CD8-positive, alpha-beta memory T cell (primary cell): ENCODE data around the gene RAPSN. TPM values are rescaled to one million over a fixed set of nuclear protein-coding genes. Genes with fewer than 3 reads are reported as not detected.
A peak's percentile ranks its signal among the peaks of the same experiment; 100 is the strongest.

Experiments used
- CTCF ChIA-PET: fragments of 350-600 bp; sonication (Branson Sonifier 250); formaldehyde crosslinking; loops from one replicate; lab custom pipeline; 2021; ENCODE audit warnings: antibody characterized with exemption; lab: Charles Lee
- POLR2A ChIA-PET: fragments of 350-600 bp; sonication (Branson Sonifier 250); formaldehyde crosslinking; loops from one replicate; lab custom pipeline; 2021; ENCODE audit warnings: antibody characterized with exemption; lab: Charles Lee
- DNase-seq, 5 donors: peaks; one replicate each; pipeline versions ENCODE4 v3.0.0 to v3.0.0-alpha.2; 2020 to 2022; ENCODE audit warnings: mixed read lengths in 1 of 5
- H3K27ac ChIP-seq: one replicate; pipeline ENCODE4 v1.7.0; 2013; ENCODE audit warnings: low read depth, mild to moderate bottlenecking, low read length, moderate library complexity
- H3K27me3 ChIP-seq: 2 replicates; pipeline ENCODE4 v1.7.0; 2013; ENCODE audit warnings: low read length, mild to moderate bottlenecking; ENCODE audit not compliant: insufficient read depth, poor library complexity, severe bottlenecking
- H3K36me3 ChIP-seq: 2 replicates; pipeline ENCODE4 v1.7.0; 2013; ENCODE audit warnings: mild to moderate bottlenecking, low read length, moderate library complexity; ENCODE audit not compliant: insufficient read depth
- H3K4me1 ChIP-seq: 2 replicates; pipeline ENCODE4 v1.7.0; 2013; ENCODE audit warnings: mild to moderate bottlenecking, low read length, moderate library complexity; ENCODE audit not compliant: insufficient read depth
- H3K4me3 ChIP-seq: 2 replicates; pipeline ENCODE4 v1.7.0; 2013; ENCODE audit warnings: mild to moderate bottlenecking, low read length
- H3K9me3 ChIP-seq: 2 replicates; pipeline ENCODE4 v1.7.0; 2013; ENCODE audit warnings: mild to moderate bottlenecking, low read length
- H3K27ac Mint-ChIP-seq, 8 donors: one replicate each; pipeline ENCODE4 v1.8.0; 2020 to 2021; ENCODE audit warnings: mixed read lengths in 8 of 8, mild to moderate bottlenecking in 6 of 8, inconsistent platforms in 3 of 8, moderate library complexity in 3 of 8
- H3K27me3 Mint-ChIP-seq, 2 donors: one replicate each; pipeline ENCODE4 v1.8.0; 2020 to 2021; ENCODE audit warnings: mixed read lengths in 2 of 2, mild to moderate bottlenecking in 1 of 2, moderate library complexity in 1 of 2
- H3K36me3 Mint-ChIP-seq, 3 donors: one replicate each; pipeline ENCODE4 v1.8.0; 2020 to 2021; ENCODE audit warnings: mixed read lengths in 3 of 3, inconsistent platforms in 1 of 3, mild to moderate bottlenecking in 1 of 3
- H3K4me1 Mint-ChIP-seq, 3 donors: one replicate each; pipeline ENCODE4 v1.8.0; 2020 to 2021; ENCODE audit warnings: mixed read lengths in 3 of 3, inconsistent platforms in 1 of 3, mild to moderate bottlenecking in 1 of 3
- H3K4me3 Mint-ChIP-seq, 7 donors: one replicate each; pipeline ENCODE4 v1.8.0; 2020 to 2021; ENCODE audit warnings: mixed read lengths in 7 of 7, mild to moderate bottlenecking in 6 of 7, moderate library complexity in 4 of 7, inconsistent platforms in 2 of 7
- H3K9me3 Mint-ChIP-seq, 5 donors: one replicate each; pipeline ENCODE4 v1.8.0; 2020 to 2022; ENCODE audit warnings: mixed read lengths in 5 of 5, mild to moderate bottlenecking in 3 of 5, moderate library complexity in 2 of 5, inconsistent platforms in 1 of 5
- polyA plus RNA-seq: library from polyadenylated mRNA; unstranded; fragments of 300-500 nt; fragmentation: Illumina TruSeq; gene quantifications from one replicate; pipeline ENCODE4 v1.2.3, GENCODE V29; 2021
- total RNA-seq, 2 experiments: library from RNA; stranded (reverse); gene quantifications; one replicate each; pipeline ENCODE4 v1.2.3, GENCODE V29; 2021

The RAPSN gene
- total and polyA plus RNA-seq, 3 experiments from 2014 or later = 0.29 to 0.79 TPM; not detected in 1

DNA sequence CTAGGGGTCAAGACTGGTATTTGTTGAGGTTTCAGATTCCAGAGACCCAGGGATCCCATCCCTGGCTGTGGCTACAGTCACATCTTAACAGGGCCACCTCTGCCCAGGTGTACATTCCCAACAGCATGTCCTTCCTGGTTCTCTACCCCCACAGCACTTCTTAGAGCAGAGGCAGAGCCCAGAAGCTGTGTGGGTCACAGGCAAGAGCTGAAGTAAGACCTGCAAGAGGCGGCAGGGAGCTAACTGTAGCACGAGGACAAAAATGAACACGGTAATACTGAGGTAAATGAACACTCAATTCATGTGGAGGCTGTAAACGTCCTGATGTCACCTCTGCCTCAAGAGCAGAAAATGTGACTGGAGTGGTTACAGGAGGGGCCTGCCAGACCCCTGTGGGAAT, 21.7 kb upstream of the RAPSN start:
- Histone ChIP-seq H3K4me3 (no peak overlapping the region), H3K9me3 (no peaks in the 10 kb centered on the region), H3K27ac (no peak overlapping the region), H3K27me3 (no peaks in the 10 kb centered on the region), H3K36me3 (peaks cover 61% of the 10 kb centered on the region), H3K4me1 (no peaks in the 10 kb centered on the region)
- Mint-ChIP-seq H3K4me3 (no peak overlapping the region), H3K9me3 (no peaks in the 10 kb centered on the region), H3K4me1 (peaks cover 7 to 12% (median 8%) of the 10 kb centered on the region in 3 donors), H3K27me3 (no peaks in the 10 kb centered on the region), H3K36me3 (peaks cover 0 to 92% (median 16%) of the 10 kb centered on the region in 3 donors), H3K27ac (peak overlapping the region in 3 of 8 donors; percentile 42 to 66 (median 51))
- DNase-seq = no peak
- ChIA-PET CTCF (no interaction called here), POLR2A (no interaction called here)

DNA sequence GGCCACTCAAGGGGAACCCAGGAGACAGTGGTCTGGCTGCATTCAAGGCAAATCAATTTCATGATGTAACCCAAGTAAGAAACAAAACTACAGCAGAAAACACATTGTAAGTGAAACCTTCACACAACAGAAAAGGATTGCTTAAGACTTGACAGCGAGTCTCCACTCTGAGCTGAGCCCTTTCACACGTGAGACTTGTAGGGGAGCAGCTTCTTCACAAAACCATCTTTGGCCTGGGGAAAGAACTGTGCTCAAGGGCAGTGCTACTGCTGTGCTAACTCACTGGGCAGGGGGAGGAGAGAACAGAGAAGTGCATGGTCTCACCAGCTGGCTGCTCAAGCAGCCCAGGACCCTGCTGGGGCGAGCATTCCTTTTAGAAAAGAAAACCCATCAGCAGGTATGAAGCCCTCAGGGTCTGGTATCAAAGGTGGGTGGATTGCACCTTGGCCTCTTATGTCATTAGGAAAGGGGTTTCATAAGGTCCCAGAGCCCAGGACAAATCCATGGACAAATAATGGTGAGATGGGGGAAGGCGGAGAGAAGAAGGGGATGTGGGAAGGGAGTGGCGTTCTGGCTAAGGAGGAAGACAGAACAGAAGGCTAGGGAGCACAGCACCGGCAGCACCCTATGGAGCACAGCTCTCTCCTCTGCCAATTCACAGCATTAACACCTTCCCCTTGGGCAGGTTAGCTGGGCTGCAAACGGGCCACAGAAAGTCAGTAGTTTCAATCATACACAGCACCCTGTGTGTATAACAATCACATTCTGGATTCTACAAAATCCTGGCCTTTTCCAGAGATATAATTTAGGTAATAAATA, 20.6 kb upstream of the RAPSN start:
- peak overlapping the region; percentile 45 to 85 (median 62) for H3K27ac Mint-ChIP-seq
- Histone ChIP-seq H3K4me3 (no peak overlapping the region), H3K9me3 (no peaks in the 10 kb centered on the region), H3K27me3 (no peaks in the 10 kb centered on the region), H3K36me3 (peaks cover 50% of the 10 kb centered on the region), H3K27ac (no peak overlapping the region), H3K4me1 (no peaks in the 10 kb centered on the region)
- H3K36me3 Mint-ChIP-seq = peaks cover 0 to 91% (median 15%) of the 10 kb centered on the region in 3 donors
- POLR2A ChIA-PET = no interaction called here
- DNase-seq = no peak
- CTCF ChIA-PET = no interaction called here
- H3K27me3 Mint-ChIP-seq = peaks cover 0 to 2% of the 10 kb centered on the region in 2 donors
- H3K9me3 Mint-ChIP-seq = no peaks in the 10 kb centered on the region
- H3K4me1 Mint-ChIP-seq = peaks cover 7 to 12% (median 8%) of the 10 kb centered on the region in 3 donors
- H3K4me3 Mint-ChIP-seq = peak overlapping the region in 1 of 7 donors; percentile 37

DNA sequence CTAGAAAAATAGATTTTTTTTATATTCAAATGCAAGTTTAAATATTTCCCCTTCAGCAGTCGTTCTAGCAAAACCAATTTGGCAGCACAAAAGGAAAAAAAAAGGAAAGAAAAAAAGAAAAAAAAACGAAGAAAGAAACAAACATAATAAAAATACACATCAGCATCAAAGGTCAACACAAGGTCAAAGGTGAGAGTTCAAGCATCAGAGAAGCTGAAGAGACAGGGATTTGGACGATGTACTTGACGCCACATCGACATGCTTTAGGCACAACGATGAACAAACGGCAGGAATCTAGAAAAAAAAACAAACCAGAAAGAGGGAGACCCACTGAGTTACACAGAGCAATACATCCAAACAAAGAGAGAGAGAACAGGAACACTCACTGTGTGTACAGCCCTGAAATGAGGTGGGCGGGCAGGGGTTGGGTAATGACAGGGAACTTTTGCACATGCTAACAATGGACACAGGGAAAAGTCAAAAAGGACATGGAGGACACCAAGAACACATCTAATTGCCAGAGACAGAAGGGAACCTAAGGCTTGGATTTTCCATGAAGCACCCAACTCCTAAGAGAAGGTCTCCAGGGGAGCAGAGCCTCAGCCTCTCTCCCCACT, 19.8 kb upstream of the RAPSN start:
- POLR2A ChIA-PET = no interaction called here
- H3K9me3 Mint-ChIP-seq = no peaks in the 10 kb centered on the region
- peaks cover 0 to 2% of the 10 kb centered on the region in 2 donors for H3K27me3 Mint-ChIP-seq
- H3K27ac Mint-ChIP-seq = peak overlapping the region in 3 of 8 donors; percentile 6 to 87 (median 85)
- H3K27ac ChIP-seq = no peak overlapping the region
- H3K36me3 ChIP-seq = peaks cover 45% of the 10 kb centered on the region
- no peak overlapping the region for H3K4me3 ChIP-seq
- H3K9me3 ChIP-seq = no peaks in the 10 kb centered on the region
- CTCF ChIA-PET = no interaction called here
- peaks cover 7 to 12% (median 8%) of the 10 kb centered on the region in 3 donors for H3K4me1 Mint-ChIP-seq
- H3K27me3 ChIP-seq = no peaks in the 10 kb centered on the region
- DNase-seq = no peak
- H3K4me3 Mint-ChIP-seq = no peak overlapping the region
- no peaks in the 10 kb centered on the region for H3K4me1 ChIP-seq
- peaks cover 0 to 92% (median 11%) of the 10 kb centered on the region in 3 donors for H3K36me3 Mint-ChIP-seq

DNA sequence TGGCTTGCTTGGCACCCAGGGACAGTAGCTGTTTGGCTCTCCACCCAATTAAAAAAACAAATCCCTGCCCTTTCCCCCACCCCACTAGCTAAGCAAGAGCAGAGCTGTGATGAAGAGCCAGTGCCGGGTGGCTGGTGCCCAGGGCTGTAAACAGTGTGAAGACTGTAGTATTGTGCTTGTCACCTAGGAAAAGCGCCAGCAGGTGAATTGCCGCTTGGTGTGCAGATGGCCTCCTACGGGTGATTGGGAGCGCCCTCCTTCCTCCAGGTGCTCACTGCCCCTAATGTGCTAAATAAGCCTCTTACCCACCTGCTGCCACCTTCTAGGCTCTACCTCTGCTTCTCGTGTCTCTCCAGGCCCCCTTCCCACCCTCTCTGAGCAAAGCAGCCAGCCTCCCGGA, 18.4 kb upstream of the RAPSN start:
- Mint-ChIP-seq H3K36me3 (peaks cover 0 to 80% (median 6%) of the 10 kb centered on the region in 3 donors), H3K4me3 (no peak overlapping the region), H3K27me3 (peaks cover 0 to 2% of the 10 kb centered on the region in 2 donors), H3K4me1 (peaks cover 7 to 12% (median 8%) of the 10 kb centered on the region in 3 donors), H3K27ac (peak overlapping the region in 5 of 8 donors; percentile 29 to 88 (median 61)), H3K9me3 (no peaks in the 10 kb centered on the region)
- CTCF ChIA-PET = no interaction called here
- Histone ChIP-seq H3K27ac (no peak overlapping the region), H3K9me3 (no peaks in the 10 kb centered on the region), H3K27me3 (no peaks in the 10 kb centered on the region), H3K4me3 (no peak overlapping the region), H3K4me1 (no peaks in the 10 kb centered on the region), H3K36me3 (peaks cover 31% of the 10 kb centered on the region)
- POLR2A ChIA-PET = no interaction called here
- DNase-seq = no peak

DNA sequence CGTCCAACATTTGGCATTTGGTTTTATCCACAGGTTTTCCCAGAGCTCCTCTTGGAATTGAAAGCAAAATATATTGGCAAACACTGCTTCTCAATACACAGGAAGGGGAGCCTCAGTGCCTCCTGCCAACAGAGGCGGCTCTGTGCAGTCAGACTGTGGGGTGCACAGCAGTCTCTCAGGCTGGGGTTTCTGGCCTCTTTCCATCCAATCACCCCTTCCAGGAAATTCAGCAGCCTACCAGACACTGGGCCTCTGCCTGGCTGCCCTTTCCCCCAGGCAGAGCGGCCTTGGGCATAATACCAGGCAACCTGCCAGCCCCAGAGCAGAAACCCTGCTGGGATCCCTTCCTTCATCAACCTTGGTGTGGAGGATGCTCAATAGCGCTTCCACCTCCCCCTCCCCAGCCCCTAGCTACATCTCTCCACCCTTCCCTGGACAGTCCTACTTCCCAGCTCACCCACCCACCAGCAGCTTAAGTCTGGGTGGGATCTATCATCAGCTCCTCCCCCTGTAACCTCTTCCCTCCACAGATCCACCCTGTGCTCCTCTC, 17.8 kb upstream of the RAPSN start:
- Histone ChIP-seq H3K4me3 (no peak overlapping the region), H3K27ac (no peak overlapping the region), H3K36me3 (peaks cover 26% of the 10 kb centered on the region), H3K9me3 (no peaks in the 10 kb centered on the region), H3K4me1 (no peaks in the 10 kb centered on the region), H3K27me3 (no peaks in the 10 kb centered on the region)
- peak overlapping the region in 3 of 8 donors; percentile 42 to 88 (median 63) for H3K27ac Mint-ChIP-seq
- no peak for DNase-seq
- ChIA-PET POLR2A (no interaction called here), CTCF (no interaction called here)
- no peak overlapping the region for H3K4me3 Mint-ChIP-seq
- peaks cover 0 to 78% (median 7%) of the 10 kb centered on the region in 3 donors for H3K36me3 Mint-ChIP-seq
- peaks cover 0 to 2% of the 10 kb centered on the region in 2 donors for H3K27me3 Mint-ChIP-seq
- H3K9me3 Mint-ChIP-seq = no peaks in the 10 kb centered on the region
- peaks cover 8 to 12% (median 9%) of the 10 kb centered on the region in 3 donors for H3K4me1 Mint-ChIP-seq

DNA sequence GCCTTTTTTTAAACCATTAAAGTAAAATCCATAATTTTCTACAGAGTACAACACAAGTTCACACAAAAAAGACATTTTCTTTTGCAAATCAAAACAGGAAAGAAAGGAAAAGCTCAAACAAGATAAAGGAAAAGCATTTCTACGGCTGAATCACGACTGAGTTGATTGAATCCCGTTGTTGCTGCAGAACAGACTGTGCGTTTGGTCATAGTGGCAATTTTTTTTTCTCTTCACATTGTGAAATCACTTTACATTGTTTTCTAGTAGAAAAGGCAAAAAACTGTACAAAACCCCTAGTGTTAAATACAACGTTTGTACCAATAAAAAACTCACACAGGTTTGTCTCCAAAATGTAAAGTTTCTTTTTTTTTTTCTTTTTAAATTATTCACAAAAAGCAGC, 17.3 kb upstream of the RAPSN start:
- H3K27ac Mint-ChIP-seq = peak overlapping the region in 1 of 8 donors; percentile 88
- peaks cover 0 to 78% (median 7%) of the 10 kb centered on the region in 3 donors for H3K36me3 Mint-ChIP-seq
- POLR2A ChIA-PET = no interaction called here

DNA sequence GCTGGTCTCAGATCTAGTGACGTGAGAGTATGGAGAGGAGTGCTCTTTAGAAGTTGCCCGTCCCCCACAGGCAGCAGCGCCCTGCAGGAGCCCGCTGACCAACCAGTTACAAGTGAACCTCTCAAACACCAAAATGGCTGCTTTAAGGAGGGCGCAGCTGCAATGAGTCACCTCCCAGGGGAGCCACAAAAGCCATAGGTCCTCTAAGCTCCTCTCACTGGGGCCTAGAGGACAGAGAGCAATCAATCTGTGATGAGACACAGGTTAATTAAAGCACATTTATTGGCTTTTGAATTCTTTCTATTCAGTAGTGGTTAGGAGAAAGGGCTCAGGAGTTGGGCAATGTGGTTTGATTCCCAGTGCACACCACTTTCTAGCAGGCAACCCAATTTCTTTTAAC, 15.5 kb upstream of the RAPSN start:
- no peaks in the 10 kb centered on the region for H3K9me3 ChIP-seq
- ChIA-PET CTCF (no interaction called here), POLR2A (no interaction called here)
- no peak overlapping the region for H3K27ac ChIP-seq
- H3K27me3 ChIP-seq = no peaks in the 10 kb centered on the region
- Mint-ChIP-seq H3K27me3 (peaks cover 0 to 2% of the 10 kb centered on the region in 2 donors), H3K4me1 (peaks cover 4 to 10% (median 10%) of the 10 kb centered on the region in 3 donors), H3K9me3 (no peaks in the 10 kb centered on the region), H3K36me3 (peaks cover 0 to 68% (median 3%) of the 10 kb centered on the region in 3 donors), H3K27ac (peak overlapping the region in 2 of 8 donors; percentile 17 to 61), H3K4me3 (no peak overlapping the region)
- no peak overlapping the region for H3K4me3 ChIP-seq
- DNase-seq = no peak
- H3K4me1 ChIP-seq = no peaks in the 10 kb centered on the region
- H3K36me3 ChIP-seq = peaks cover 10% of the 10 kb centered on the region

More for the DNA sequence above, 17.3 kb upstream of the RAPSN start:
- peaks cover 0 to 2% of the 10 kb centered on the region in 2 donors for H3K27me3 Mint-ChIP-seq
- no peak overlapping the region for H3K4me3 Mint-ChIP-seq
- Histone ChIP-seq H3K4me3 (no peak overlapping the region), H3K4me1 (no peaks in the 10 kb centered on the region), H3K9me3 (no peaks in the 10 kb centered on the region), H3K27me3 (no peaks in the 10 kb centered on the region), H3K27ac (no peak overlapping the region), H3K36me3 (peaks cover 20% of the 10 kb centered on the region)
- no peaks in the 10 kb centered on the region for H3K9me3 Mint-ChIP-seq
- H3K4me1 Mint-ChIP-seq = peaks cover 8 to 12% (median 9%) of the 10 kb centered on the region in 3 donors
- DNase-seq = no peak
- CTCF ChIA-PET = no interaction called here

DNA sequence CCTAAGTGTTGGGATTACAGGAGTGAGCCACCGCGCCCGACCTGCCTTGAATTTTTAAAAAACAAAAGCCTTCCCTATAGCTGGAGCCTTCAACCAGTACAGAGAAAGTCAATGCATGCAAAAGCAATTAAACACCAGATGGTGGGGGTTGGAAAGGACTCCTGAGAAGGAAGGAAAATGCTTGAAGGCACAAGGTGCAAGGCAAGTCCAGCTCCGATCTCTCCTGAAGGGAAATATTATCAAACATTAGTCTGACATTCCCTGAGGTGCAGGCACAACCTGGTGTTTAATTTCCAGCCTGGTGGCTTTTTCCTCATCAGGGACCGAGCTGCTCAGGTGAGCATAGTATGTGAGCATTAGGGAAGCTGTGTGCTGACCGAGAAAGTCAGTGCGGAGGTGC, 12.9 kb upstream of the RAPSN start:
- no peaks in the 10 kb centered on the region for H3K36me3 ChIP-seq
- H3K27ac ChIP-seq = no peak overlapping the region
- peaks cover 0 to 5% (median 0%) of the 10 kb centered on the region in 3 donors for H3K4me1 Mint-ChIP-seq
- H3K9me3 Mint-ChIP-seq = no peaks in the 10 kb centered on the region
- no peaks in the 10 kb centered on the region for H3K9me3 ChIP-seq
- H3K4me1 ChIP-seq = no peaks in the 10 kb centered on the region
- ChIA-PET POLR2A (no interaction called here), CTCF (no interaction called here)
- H3K27me3 ChIP-seq = no peaks in the 10 kb centered on the region
- DNase-seq = no peak
- peaks cover 0 to 2% of the 10 kb centered on the region in 2 donors for H3K27me3 Mint-ChIP-seq
- no peak overlapping the region for H3K4me3 Mint-ChIP-seq
- peak overlapping the region in 2 of 8 donors; percentile 3 to 42 for H3K27ac Mint-ChIP-seq
- H3K36me3 Mint-ChIP-seq = peaks cover 0 to 44% (median 1%) of the 10 kb centered on the region in 3 donors
- H3K4me3 ChIP-seq = no peak overlapping the region
